ENCODE data around the gene LTBR.
"Not testable (repeated sequence)": the region's sequence is repeated elsewhere in the genome, so short reads cannot be mapped to it uniquely, and the experiment has no call there.

LTBR gene

GRCh38 chr12:6424866-6425265 is 40.9 kb downstream of the LTBR start:
- DNase-seq (ENCODE audit: low read depth, low spot score): no peak

GRCh38 chr12:6425590-6426531 is 41.9 kb downstream of the LTBR start:
- DNase-seq (ENCODE audit: low read depth, low spot score): peak; percentile 15

- no peak for DNase-seq (ENCODE audit: low read depth, low spot score)
These were observed 43.1 kb downstream of the LTBR start for GRCh38 chr12:6426882-6427671.

- DNase-seq (ENCODE audit: low read depth, low spot score): not testable (repeated sequence)
These were observed 43.8 kb downstream of the LTBR start for GRCh38 chr12:6427796-6428195.

- DNase-seq (ENCODE audit: low read depth, low spot score): no peak
These were observed 44.4 kb downstream of the LTBR start for GRCh38 chr12:6428326-6428725.

- peak; percentile 95 for DNase-seq (ENCODE audit: low read depth, low spot score)
These were observed 46.4 kb downstream of the LTBR start for GRCh38 chr12:6430124-6430989.

- no peak for DNase-seq (ENCODE audit: low read depth, low spot score)
These were observed 49.0 kb downstream of the LTBR start for GRCh38 chr12:6432991-6433390.

GRCh38 chr12:6434205-6435140 is 50.5 kb downstream of the LTBR start:
- no peak for DNase-seq (ENCODE audit: low read depth, low spot score)

- no peak for DNase-seq (ENCODE audit: low read depth, low spot score)
These were observed 52.2 kb downstream of the LTBR start for GRCh38 chr12:6435961-6436715.

- DNase-seq (ENCODE audit: low read depth, low spot score): no peak
These were observed 53.6 kb downstream of the LTBR start for GRCh38 chr12:6437586-6437985.

- DNase-seq (ENCODE audit: low read depth, low spot score): no peak
These were observed 54.4 kb downstream of the LTBR start for GRCh38 chr12:6438345-6438744.

GRCh38 chr12:6440391-6440790 is 56.4 kb downstream of the LTBR start:
- no peak for DNase-seq (ENCODE audit: low read depth, low spot score)

Data from astrocyte of the hippocampus (primary cell).